Measurements from ENCODE around the gene MET. TPM values are rescaled to one million over a fixed set of nuclear protein-coding genes. Genes with fewer than 3 reads are reported as not detected.

Gene MET
- total and polyA plus RNA-seq, 2 of the 8 experiments (the other 6 are each of a cell fraction or from before 2014, with no cell fraction given): 3.5 to 12.9 TPM

DNA sequence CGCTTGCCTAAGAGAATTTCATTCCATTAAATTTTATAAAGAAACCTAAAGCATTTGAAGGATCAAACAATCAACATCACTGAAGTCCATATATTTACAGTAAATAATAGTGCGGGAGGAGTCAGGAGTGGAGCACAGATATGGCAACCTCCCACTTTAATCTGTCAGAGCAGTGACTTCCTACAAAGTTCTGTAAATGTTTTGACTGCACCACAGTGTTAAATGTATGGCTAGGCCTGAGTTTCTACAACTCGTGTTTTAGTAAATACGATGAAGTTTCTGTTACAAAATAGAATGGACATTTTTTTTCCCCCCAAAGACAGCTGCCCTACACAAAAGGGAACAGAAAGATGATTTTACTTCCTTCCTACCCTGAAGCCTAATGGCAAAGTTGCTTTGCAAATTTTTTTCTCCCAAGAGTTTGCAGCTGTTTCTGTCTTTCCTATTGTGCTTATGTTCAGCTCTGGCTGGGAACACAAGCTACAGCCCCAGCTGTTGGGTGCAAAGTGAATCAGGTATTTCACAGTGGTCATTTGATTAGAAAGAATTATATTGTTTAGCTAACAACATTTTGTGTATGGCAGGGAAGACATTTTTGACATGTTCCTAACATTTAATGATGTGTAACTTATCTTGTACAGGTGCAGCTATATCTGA, 62.1 kb downstream of the MET start:
- H3K4me3 ChIP-seq (ENCODE audit: extremely low read depth in 1 of 4, insufficient read depth in 2 of 4, low read depth in 3 of 4, low read length in 4 of 4): no peak overlapping the region
- H2AK5ac ChIP-seq (ENCODE audit: low read depth, low read length): no peak overlapping the region
- H3K79me1 ChIP-seq (ENCODE audit: low read depth, low read length): no peaks in the 10 kb centered on the region
- WGBS, 2 experiments (ENCODE audit: extremely low coverage in 1 of 2, insufficient coverage in 1 of 2, insufficient read length in 1 of 2, insufficient replicate concordance in 2 of 2, low coverage in 1 of 2, low lambda C conversion rate in 2 of 2, missing lambda C conversion rate in 1 of 2): 60% methylated on average over 4 of the region's 4 CpGs; no CpG with 5 or more reads in 1 of the 2 experiments
- H3K14ac ChIP-seq (ENCODE audit: insufficient read length): no peak overlapping the region
- H4K5ac ChIP-seq (ENCODE audit: insufficient read length, low read depth, low read length): no peak overlapping the region
- no peak overlapping the region for H3K4ac ChIP-seq (replicated peaks; ENCODE audit: insufficient read length, low read depth, low read length)
- no peak overlapping the region for H2AFZ ChIP-seq (ENCODE audit: low read length)
- H3K4me2 ChIP-seq (ENCODE audit: insufficient read depth in 1 of 2, low read depth in 2 of 2, low read length in 2 of 2): no peak overlapping the region
- H3K9ac ChIP-seq (replicated peaks in 1 of 4; ENCODE audit: extremely low read depth in 1 of 4, low read depth in 3 of 4, low read length in 3 of 4): no peak overlapping the region
- no peaks in the 10 kb centered on the region for H3K23me2 ChIP-seq (ENCODE audit: low read depth, low read length)
- H4K8ac ChIP-seq (ENCODE audit: extremely low read depth, insufficient read depth, low read length): no peak overlapping the region
- CTCF ChIA-PET (ENCODE audit: partially characterized antibody): interaction anchor here (0.6 kb wide), 1 partner anchor 339 kb away, joined by 3 read pairs; no protein-coding TSS in a partner anchor
- TF ChIP-seq E2F6 (IDR thresholded peaks at IDR 0.05): no peak
- no peak for TF ChIP-seq TAF7 (optimal IDR thresholded peaks at IDR 0.05; ENCODE audit: borderline replicate concordance, low read depth, low read length)
- TF ChIP-seq CTBP2 (IDR thresholded peaks at IDR 0.05; ENCODE audit: borderline replicate concordance, insufficient read depth, insufficient read length, low read length): no peak
- TF ChIP-seq ASH2L (IDR thresholded peaks at IDR 0.05; ENCODE audit: low read length): no peak
- no peak for TF ChIP-seq CBX8 (IDR thresholded peaks at IDR 0.05; ENCODE audit: borderline replicate concordance, low read depth, low read length)
- no peak for TF ChIP-seq SAP30 (IDR thresholded peaks at IDR 0.05; ENCODE audit: insufficient read depth, insufficient replicate concordance, low read length)
- no peak for TF ChIP-seq EZH2 (IDR thresholded peaks at IDR 0.05; ENCODE audit: low read depth, low read length, severe bottlenecking)
- TF ChIP-seq JUND (IDR thresholded peaks at IDR 0.05; ENCODE audit: low read length): no peak
- no peak for TF ChIP-seq SP2 (IDR thresholded peaks at IDR 0.05; ENCODE audit: low read length)
- no peak for TF ChIP-seq EP300 (IDR thresholded peaks at IDR 0.05; ENCODE audit: borderline replicate concordance in 1 of 2, low read depth in 2 of 2, low read length in 2 of 2)
- TF ChIP-seq ZNF274 (IDR thresholded peaks at IDR 0.05; ENCODE audit: borderline replicate concordance, extremely low read depth, low read length): no peak
- POLR2A ChIA-PET (ENCODE audit: partially characterized antibody): no interaction called here
- H3K27me3 ChIP-seq (replicated peaks in 1 of 4; ENCODE audit: control insufficient read depth in 3 of 4, extremely low read depth in 1 of 4, insufficient read depth in 3 of 4, low read length in 3 of 4): no peaks in the 10 kb centered on the region
- H2BK120ac ChIP-seq (replicated peaks; ENCODE audit: low read depth, low read length): no peak overlapping the region
- H3K9me3 ChIP-seq (ENCODE audit: insufficient read depth in 2 of 2, low read depth in 1 of 2, low read length in 1 of 2): no peaks in the 10 kb centered on the region
- H2BK20ac ChIP-seq (ENCODE audit: low read length): no peak overlapping the region
- H3K23ac ChIP-seq (ENCODE audit: insufficient read length): no peak overlapping the region
- H3K56ac ChIP-seq (replicated peaks; ENCODE audit: insufficient read length, low read depth, low read length): no peak overlapping the region
- no peak overlapping the region for H3K18ac ChIP-seq (ENCODE audit: extremely low read depth, low read length)
- H2BK15ac ChIP-seq (ENCODE audit: low read length): no peak overlapping the region
- FAIRE-seq (no peak), DNase-seq (ENCODE audit: low read depth in 1 of 2, low spot score in 2 of 2) (no peak)
- no peak overlapping the region for H2BK5ac ChIP-seq (ENCODE audit: low read depth, low read length)
- H2BK12ac ChIP-seq (ENCODE audit: low read depth, low read length): no peak overlapping the region
- H3K79me2 ChIP-seq (ENCODE audit: control insufficient read depth in 1 of 2, insufficient read depth in 2 of 2, low read length in 2 of 2): no peaks in the 10 kb centered on the region
- H3K27ac ChIP-seq (ENCODE audit: low read depth, low read length): no peak overlapping the region
- H3K36me3 ChIP-seq (ENCODE audit: control insufficient read depth in 2 of 4, insufficient read depth in 4 of 4, low read length in 3 of 4): no peaks in the 10 kb centered on the region
- H4K20me1 ChIP-seq (replicated peaks in 1 of 2; ENCODE audit: control insufficient read depth in 1 of 2, insufficient read depth in 2 of 2, low read length in 2 of 2): no peaks in the 10 kb centered on the region
- H4K91ac ChIP-seq (replicated peaks; ENCODE audit: insufficient read length, low read length): no peak overlapping the region
- peaks cover 0 to 10% (median 2%) of the 10 kb centered on the region in 4 experiments; a peak in 3 of 7 replicates for H3K4me1 ChIP-seq (replicated peaks in 1 of 4; ENCODE audit: control insufficient read depth in 3 of 4, insufficient read depth in 4 of 4, low read length in 3 of 4)
